H1 (cell line): ENCODE data around the gene PRXL2B. TPM values are rescaled to one million over a fixed set of nuclear protein-coding genes. Genes with fewer than 3 reads are reported as not detected.

Source experiments
- CTCF ChIA-PET: fragments of 300-600 bp; sonication (Branson Sonifier 250); formaldehyde crosslinking; loops from one replicate; lab custom pipeline; 2021; ENCODE audit not compliant: partially characterized antibody; lab: Charles Lee
- POLR2A ChIA-PET: fragments of 300-600 bp; sonication (Branson Sonifier 250); formaldehyde crosslinking; loops from one replicate; lab custom pipeline; 2021; ENCODE audit warnings: inconsistent platforms; ENCODE audit not compliant: partially characterized antibody; lab: Charles Lee
- DNase-seq, 2 experiments: peaks; one replicate each; pipeline versions ENCODE4 v3.0.0 to v3.0.0-alpha.2; 2010 to 2022; ENCODE audit warnings: low spot score in 2 of 2, low read depth in 1 of 2, mixed read lengths in 1 of 2
- FAIRE-seq: peaks from 2 replicates; lab custom pipeline; 2011; peaks lifted over from hg19 to GRCh38; lab: Jason Lieb, UNC
- H2AFZ ChIP-seq: 2 replicates; pipeline ENCODE4 v1.8.1; 2012; ENCODE audit warnings: low read length, inconsistent platforms
- H2AK5ac ChIP-seq: 2 replicates; pipeline ENCODE4 v1.6.1; 2013; ENCODE audit warnings: low read depth, low read length
- H2BK120ac ChIP-seq: replicated peaks from 2 replicates; pipeline ENCODE3; 2013; ENCODE audit warnings: low read depth, low read length, inconsistent platforms
- H2BK12ac ChIP-seq: 2 replicates; pipeline ENCODE4 v1.6.1; 2013; ENCODE audit warnings: low read depth, low read length
- H2BK15ac ChIP-seq: 2 replicates; pipeline ENCODE4 v1.6.1; 2013; ENCODE audit warnings: low read length
- H2BK20ac ChIP-seq: 2 replicates; pipeline ENCODE4 v1.6.1; 2013; ENCODE audit warnings: low read length
- H2BK5ac ChIP-seq: 2 replicates; pipeline ENCODE4 v1.6.1; 2013; ENCODE audit warnings: low read depth, low read length
- H3K14ac ChIP-seq: 2 replicates; pipeline ENCODE4 v1.6.1; 2013; ENCODE audit warnings: inconsistent platforms; ENCODE audit not compliant: insufficient read length
- H3K18ac ChIP-seq: 2 replicates; pipeline ENCODE4 v1.6.1; 2013; ENCODE audit warnings: low read length; ENCODE audit errors: extremely low read depth
- H3K23ac ChIP-seq: 2 replicates; pipeline ENCODE4 v1.6.1; 2013; ENCODE audit warnings: inconsistent platforms; ENCODE audit not compliant: insufficient read length
- H3K23me2 ChIP-seq: 2 replicates; pipeline ENCODE4 v1.6.1; 2013; ENCODE audit warnings: low read depth, low read length
- H3K27ac ChIP-seq: 2 replicates; pipeline ENCODE4 v1.6.1; 2011; ENCODE audit warnings: low read depth, low read length, inconsistent platforms
- H3K27me3 ChIP-seq, 4 experiments: replicated peaks in 1 of 4; 1 replicate in 1 of 4; 2 replicates in 3 of 4; pipeline versions ENCODE4 v1.6.1 to v1.8.1; 2011 to 2013; ENCODE audit warnings: low read length in 3 of 4, mild to moderate bottlenecking in 3 of 4, inconsistent platforms in 2 of 4, mixed read lengths in 2 of 4, moderate library complexity in 1 of 4; ENCODE audit not compliant: control insufficient read depth in 3 of 4, insufficient read depth in 3 of 4; ENCODE audit errors: extremely low read depth in 1 of 4
- H3K36me3 ChIP-seq, 4 experiments: 2 replicates each; pipeline versions ENCODE4 v1.6.1 to v1.8.1; 2011 to 2013; ENCODE audit warnings: mild to moderate bottlenecking in 4 of 4, low read length in 3 of 4, moderate library complexity in 2 of 4, control low read depth in 1 of 4, inconsistent platforms in 1 of 4; ENCODE audit not compliant: insufficient read depth in 4 of 4, control insufficient read depth in 2 of 4
- H3K4ac ChIP-seq: replicated peaks from 2 replicates; pipeline ENCODE3; 2013; ENCODE audit warnings: low read length, low read depth, mixed read lengths, inconsistent platforms; ENCODE audit not compliant: insufficient read length
- H3K4me1 ChIP-seq, 4 experiments: replicated peaks in 1 of 4; 1 replicate in 1 of 4; 2 replicates in 3 of 4; pipeline versions ENCODE4 v1.6.1 to v1.8.1; 2011 to 2013; ENCODE audit warnings: low read length in 3 of 4, inconsistent platforms in 2 of 4, mixed read lengths in 1 of 4; ENCODE audit not compliant: insufficient read depth in 4 of 4, control insufficient read depth in 3 of 4
- H3K4me2 ChIP-seq, 2 experiments: 2 replicates each; pipeline versions ENCODE4 v1.6.1 to v1.8.1; 2011 to 2013; ENCODE audit warnings: low read depth in 2 of 2, low read length in 2 of 2, control low read depth in 1 of 2, inconsistent platforms in 1 of 2, mild to moderate bottlenecking in 1 of 2; ENCODE audit not compliant: insufficient read depth in 1 of 2
- H3K4me3 ChIP-seq, 4 experiments: fragments of 200-600, 300-600 bp in 1 of 4; sonication (generic), shearing (Covaris generic), sonication (Bioruptor Twin) in 1 of 4; 2 replicates each; pipeline versions ENCODE4 v1.5.1 to v1.8.1; 2011 to 2016; ENCODE audit warnings: low read length in 4 of 4, low read depth in 3 of 4, control low read depth in 2 of 4, inconsistent platforms in 2 of 4, mild to moderate bottlenecking in 2 of 4, mixed read lengths in 1 of 4, moderate library complexity in 1 of 4; ENCODE audit not compliant: insufficient read depth in 2 of 4; ENCODE audit errors: extremely low read depth in 1 of 4
- H3K56ac ChIP-seq: replicated peaks from 2 replicates; pipeline ENCODE3; 2013; ENCODE audit warnings: low read depth, mild to moderate bottlenecking, mixed read lengths, low read length, inconsistent platforms; ENCODE audit not compliant: insufficient read length
- H3K79me1 ChIP-seq: 2 replicates; pipeline ENCODE4 v1.6.1; 2013; ENCODE audit warnings: low read depth, low read length, control low read depth
- H3K79me2 ChIP-seq, 2 experiments: 2 replicates each; pipeline versions ENCODE4 v1.6.1 to v1.8.1; 2012 to 2013; ENCODE audit warnings: low read length in 2 of 2, mild to moderate bottlenecking in 2 of 2, inconsistent platforms in 1 of 2; ENCODE audit not compliant: insufficient read depth in 2 of 2, control insufficient read depth in 1 of 2
- H3K9ac ChIP-seq, 4 experiments: replicated peaks in 1 of 4; 1 replicate in 1 of 4; 2 replicates in 3 of 4; pipeline versions ENCODE4 v1.6.1 to v1.8.1; 2011 to 2013; ENCODE audit warnings: low read depth in 3 of 4, low read length in 3 of 4, control low read depth in 2 of 4, mild to moderate bottlenecking in 2 of 4, moderate library complexity in 2 of 4, inconsistent platforms in 1 of 4; ENCODE audit errors: extremely low read depth in 1 of 4
- H3K9me3 ChIP-seq, 2 experiments: 2 replicates each; pipeline versions ENCODE4 v1.6.1 to v1.8.1; 2012 to 2013; ENCODE audit warnings: mild to moderate bottlenecking in 2 of 2, moderate library complexity in 2 of 2, control low read depth in 1 of 2, inconsistent platforms in 1 of 2, low read depth in 1 of 2, low read length in 1 of 2, mixed read lengths in 1 of 2; ENCODE audit not compliant: insufficient read depth in 2 of 2
- H4K20me1 ChIP-seq, 2 experiments: replicated peaks in 1 of 2; 2 replicates each; pipeline versions ENCODE3 to v1.8.1; 2011 to 2013; ENCODE audit warnings: inconsistent platforms in 2 of 2, low read length in 2 of 2, mild to moderate bottlenecking in 1 of 2; ENCODE audit not compliant: insufficient read depth in 2 of 2, control insufficient read depth in 1 of 2
- H4K5ac ChIP-seq: 2 replicates; pipeline ENCODE4 v1.6.1; 2013; ENCODE audit warnings: low read length, low read depth, mixed read lengths, inconsistent platforms; ENCODE audit not compliant: insufficient read length
- H4K8ac ChIP-seq: 2 replicates; pipeline ENCODE4 v1.8.0; 2013; ENCODE audit warnings: mild to moderate bottlenecking, moderate library complexity, low read length, inconsistent platforms; ENCODE audit not compliant: insufficient read depth; ENCODE audit errors: extremely low read depth
- H4K91ac ChIP-seq: replicated peaks from 2 replicates; pipeline ENCODE3; 2013; ENCODE audit warnings: low read length, mixed read lengths, inconsistent platforms; ENCODE audit not compliant: insufficient read length
- CBX5 ChIP-seq: fragments of 300-800, 300-1000 bp; sonication (generic); IDR thresholded peaks from 2 replicates; pipeline ENCODE4 v1.7.1; 2016; ENCODE audit warnings: antibody characterized with exemption, low read length, low read depth
- CTBP2 ChIP-seq: IDR thresholded peaks from 2 replicates; pipeline ENCODE4 v1.7.0; 2011; ENCODE audit warnings: borderline replicate concordance, mild to moderate bottlenecking, moderate library complexity, mixed read lengths, low read length; ENCODE audit not compliant: insufficient read depth, insufficient read length
- EP300 ChIP-seq, 2 experiments: IDR thresholded peaks; 1 replicate in 1 of 2; 2 replicates in 1 of 2; pipeline ENCODE4 v1.6.1; 2011 to 2012; ENCODE audit warnings: low read depth in 2 of 2, low read length in 2 of 2, mild to moderate bottlenecking in 2 of 2, borderline replicate concordance in 1 of 2, inconsistent platforms in 1 of 2, moderate library complexity in 1 of 2
- GTF2F1 ChIP-seq: IDR thresholded peaks from 2 replicates; pipeline ENCODE4 v1.6.1; 2012; ENCODE audit warnings: low read depth, low read length, improper control_type of control experiment, borderline replicate concordance
- KDM1A ChIP-seq: fragments of 200-600, 300-600 bp; sonication (generic); IDR thresholded peaks from 2 replicates; pipeline ENCODE4 v1.7.1; 2016; ENCODE audit warnings: mild to moderate bottlenecking, low read length, borderline replicate concordance
- KDM5A ChIP-seq: fragments of 200-600 bp; IDR thresholded peaks from 2 replicates; pipeline ENCODE4 v1.7.1; 2012; ENCODE audit warnings: mild to moderate bottlenecking, low read length, inconsistent platforms, mixed read lengths
- NRF1 ChIP-seq: IDR thresholded peaks from 2 replicates; pipeline ENCODE4 v1.6.1; 2011; ENCODE audit warnings: mild to moderate bottlenecking, low read depth, low read length, improper control_type of control experiment
- TBP ChIP-seq: IDR thresholded peaks from 2 replicates; pipeline ENCODE4 v1.6.1; 2011; ENCODE audit warnings: low read depth, low read length, improper control_type of control experiment
- USF2 ChIP-seq: IDR thresholded peaks from 2 replicates; pipeline ENCODE4 v1.6.1; 2011; ENCODE audit warnings: low read length, improper control_type of control experiment
- ZNF274 ChIP-seq: IDR thresholded peaks from 2 replicates; pipeline ENCODE4 v1.7.0; 2012; ENCODE audit warnings: low read length, borderline replicate concordance; ENCODE audit errors: extremely low read depth
- WGBS, 2 experiments: shearing (Covaris generic) in 1 of 2; methylation state at CpG; one replicate each; pipeline versions ENCODE4 v1.1.6 to v1.1.7; 2013 to 2015; ENCODE audit warnings: low lambda C conversion rate in 2 of 2, mixed read lengths in 2 of 2, inconsistent platforms in 1 of 2, low coverage in 1 of 2, missing lambda C conversion rate in 1 of 2; ENCODE audit not compliant: insufficient replicate concordance in 2 of 2, insufficient coverage in 1 of 2, insufficient read length in 1 of 2; ENCODE audit errors: extremely low coverage in 1 of 2, missing lambda C conversion rate in 1 of 2; 5-methylcytosine and 5-hydroxymethylcytosine counted together
- polyA plus RNA-seq, 7 experiments: library from polyadenylated mRNA; depleted of rRNA in 3 of 7; stranded (reverse) in 5 of 7; unstranded in 2 of 7; fragments of >200 nt in 5 of 7; fragments of 200-250 nt in 2 of 7; gene quantifications; 1 replicate in 5 of 7; 2 replicates in 1 of 7; 4 replicates in 1 of 7; pipeline versions ENCODE4 v1.2.1 to v1.2.3, GENCODE V29; 2011 to 2013; ENCODE audit warnings: missing spikeins in 2 of 7, mixed read lengths in 2 of 7
- total RNA-seq: library from RNA; stranded (reverse); fragmentation: NEBNext Ultra II Directional; extraction: Animal tissue kit (Norgen Biotek cat#: 25700); gene quantifications from 2 replicates; pipeline ENCODE4 v1.2.1, GENCODE V29; 2021

The PRXL2B gene
- total and polyA plus RNA-seq, 2 of the 8 experiments (the other 6 are each of a cell fraction or from before 2014, with no cell fraction given), result 35.3 to 46.0 TPM

GRCh38 chr1:2610036-2610959, 23.7 kb downstream of the PRXL2B start:
- ChIA-PET CTCF (interaction anchor here (0.9 kb wide), 1 partner anchor 19 kb away, joined by 4 read pairs; no protein-coding TSS in a partner anchor), POLR2A (no interaction called here)
- H3K79me2 ChIP-seq, result no peaks in the 10 kb centered on the region
- H4K20me1 ChIP-seq, result no peaks in the 10 kb centered on the region
- no peaks in the 10 kb centered on the region for H3K23me2 ChIP-seq
- H3K23ac ChIP-seq, result no peak overlapping the region
- H3K14ac ChIP-seq, result no peak overlapping the region
- no peak overlapping the region for H2BK15ac ChIP-seq
- H3K4me3 ChIP-seq, result peak overlapping the region in 1 of 4 experiments; percentile 52; a peak in 2 of 8 replicates
- no peak overlapping the region for H2AFZ ChIP-seq
- peak overlapping the region; percentile 4 to 53; a peak in 3 of 4 replicates for H3K4me2 ChIP-seq
- peaks cover 0 to 8% of the 10 kb centered on the region in 2 experiments; a peak in 3 of 4 replicates for H3K9me3 ChIP-seq
- H4K91ac ChIP-seq, result no peak overlapping the region
- H3K56ac ChIP-seq, result no peak overlapping the region
- H2BK12ac ChIP-seq, result no peak overlapping the region
- no peak overlapping the region for H4K5ac ChIP-seq
- no peaks in the 10 kb centered on the region for H3K36me3 ChIP-seq
- no peak overlapping the region for H3K4ac ChIP-seq
- H4K8ac ChIP-seq, result 0 out of 2 replicates have a peak overlapping the region, but pooled peaks have one; percentile 25
- DNase-seq, result peak in 1 of 2 experiments; percentile 28
- WGBS, 2 experiments, result 83% methylated on average over 21 of the region's 21 CpGs; no CpG with 5 or more reads in 1 of the 2 experiments
- H2AK5ac ChIP-seq, result no peak overlapping the region
- H2BK20ac ChIP-seq, result no peak overlapping the region
- H2BK5ac ChIP-seq, result no peak overlapping the region
- no peak overlapping the region for H3K27ac ChIP-seq
- FAIRE-seq, result no peak
- no peak overlapping the region for H3K18ac ChIP-seq
- H2BK120ac ChIP-seq, result no peak overlapping the region
- no peaks in the 10 kb centered on the region for H3K79me1 ChIP-seq
- peaks cover 0 to 3% (median 0%) of the 10 kb centered on the region in 4 experiments; a peak in 1 of 7 replicates for H3K27me3 ChIP-seq
- peaks cover 0 to 3% (median 0%) of the 10 kb centered on the region in 4 experiments; a peak in 2 of 7 replicates for H3K4me1 ChIP-seq
- H3K9ac ChIP-seq, result no peak overlapping the region
- TF ChIP-seq CBX5 (no peak), NRF1 (no peak), USF2 (no peak), KDM5A (no peak), EP300 (IDR thresholded peaks at IDR 0.05; ENCODE audit: borderline replicate concordance in 1 of 2, low read depth in 2 of 2, low read length in 2 of 2) (no peak), TBP (no peak), GTF2F1 (no peak), CTBP2 (no peak), ZNF274 (no peak), KDM1A (no peak)
